ENCODE results near the gene CD38.
A peak's percentile ranks its signal among the peaks of the same experiment; 100 is the strongest.
"Not testable (repeated sequence)": the region's sequence is repeated elsewhere in the genome, so short reads cannot be mapped to it uniquely, and the experiment has no call there.

Gene CD38

DNA sequence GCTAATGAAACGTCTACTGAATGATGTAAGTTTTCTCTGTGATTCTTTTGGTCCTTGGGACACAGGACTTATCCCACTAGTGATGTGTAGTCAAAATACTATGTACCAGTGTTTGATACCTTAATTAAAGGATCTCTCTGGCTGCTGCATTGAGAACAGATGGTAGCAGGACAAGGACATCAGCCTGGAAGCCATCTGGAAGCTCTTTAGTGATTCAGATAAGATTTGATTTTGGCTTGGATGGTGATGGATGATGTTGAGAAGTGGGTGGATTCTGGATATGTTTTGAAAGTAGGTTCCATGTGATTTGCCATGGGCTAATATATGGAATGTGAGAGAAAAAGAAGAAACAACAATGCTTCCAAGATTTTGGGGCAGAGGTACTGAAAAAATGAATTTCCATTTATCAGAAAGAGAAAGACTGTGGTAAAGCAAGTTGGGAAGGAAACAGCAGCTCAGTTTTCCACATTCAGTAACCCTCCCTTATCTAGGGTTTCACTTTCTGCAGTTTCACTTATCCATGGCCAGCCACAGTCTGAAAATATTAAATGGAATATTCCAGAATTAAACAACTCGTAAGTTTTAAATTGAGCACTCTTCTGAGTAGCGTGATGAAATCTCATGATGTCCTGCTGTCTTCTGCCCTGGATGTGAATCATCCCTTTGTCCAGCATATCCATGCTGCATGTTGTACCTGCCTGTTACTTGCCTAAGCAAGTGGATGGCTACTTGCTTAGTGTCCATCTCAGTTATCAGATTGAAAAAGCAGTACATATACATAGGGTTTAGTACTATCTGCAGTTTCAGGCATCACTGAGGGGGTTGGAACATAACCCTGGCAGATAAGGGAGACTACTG is 15.6 kb downstream of the CD38 start:
- DNase-seq (ENCODE audit: extremely low spot score, insufficient read length, low read depth), result no peak
- FAIRE-seq, result no peak

DNA sequence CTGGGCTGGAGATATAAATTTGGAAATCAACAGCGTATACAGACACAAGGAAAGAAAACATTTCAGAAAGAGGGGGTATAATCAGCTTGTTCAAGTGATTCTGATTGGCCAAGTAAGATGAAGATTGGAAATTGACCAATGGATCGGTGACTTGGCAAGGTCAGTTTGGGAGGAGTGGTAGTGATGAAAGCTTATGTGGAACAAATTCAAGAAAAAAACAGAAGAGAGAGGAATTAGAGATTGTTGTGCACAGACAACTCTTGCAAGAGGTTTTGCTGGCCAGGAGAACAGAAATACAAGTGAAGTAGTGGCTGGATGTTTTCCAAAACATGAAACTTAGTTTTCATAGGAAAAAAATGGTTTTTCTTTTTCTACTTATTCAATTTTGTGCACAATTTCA is 16.3 kb downstream of the CD38 start:
- DNase-seq (ENCODE audit: extremely low spot score, insufficient read length, low read depth), result no peak
- no peak for FAIRE-seq

DNA sequence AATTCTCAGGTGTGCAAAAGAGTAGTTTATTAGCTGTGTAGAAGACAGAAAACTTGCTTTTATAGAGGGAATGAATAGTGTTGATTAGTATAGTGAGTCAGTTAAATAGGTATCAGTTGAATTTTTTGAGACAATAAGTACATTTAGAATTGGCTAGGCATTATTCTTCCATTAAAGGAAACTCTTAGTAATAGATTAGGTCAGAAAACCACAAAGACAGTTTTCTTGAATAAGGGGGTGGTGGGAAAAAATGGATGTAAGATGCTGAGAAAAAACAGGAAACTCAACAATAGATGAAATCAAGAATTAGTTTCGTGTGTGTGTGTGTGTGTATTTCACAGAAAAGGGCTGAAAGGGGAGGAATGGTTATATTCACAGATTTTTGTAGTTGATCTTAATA is 16.8 kb downstream of the CD38 start:
- DNase-seq (ENCODE audit: extremely low spot score, insufficient read length, low read depth) (no peak), FAIRE-seq (no peak)

DNA sequence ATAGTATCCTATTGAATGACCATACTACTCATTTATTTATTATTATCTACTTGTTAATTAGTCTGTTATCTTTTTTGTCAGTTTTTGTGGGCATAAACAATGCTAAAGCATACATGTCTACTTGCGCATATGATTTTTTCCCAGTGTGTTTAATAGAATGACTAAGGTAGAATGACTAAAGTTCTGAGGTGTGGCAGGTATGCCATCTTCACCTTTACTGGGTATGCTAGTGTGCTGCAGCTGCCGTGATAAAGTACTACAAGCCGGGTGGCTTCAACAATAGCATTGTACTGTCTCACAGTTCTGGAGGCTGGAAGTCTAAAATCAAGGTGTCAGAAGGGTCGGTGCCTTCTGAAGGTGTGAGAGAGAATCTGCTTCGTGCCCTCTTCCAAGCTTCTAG is 19.2 kb downstream of the CD38 start:
- no peak for FAIRE-seq
- no peak for DNase-seq (ENCODE audit: extremely low spot score, insufficient read length, low read depth)

DNA sequence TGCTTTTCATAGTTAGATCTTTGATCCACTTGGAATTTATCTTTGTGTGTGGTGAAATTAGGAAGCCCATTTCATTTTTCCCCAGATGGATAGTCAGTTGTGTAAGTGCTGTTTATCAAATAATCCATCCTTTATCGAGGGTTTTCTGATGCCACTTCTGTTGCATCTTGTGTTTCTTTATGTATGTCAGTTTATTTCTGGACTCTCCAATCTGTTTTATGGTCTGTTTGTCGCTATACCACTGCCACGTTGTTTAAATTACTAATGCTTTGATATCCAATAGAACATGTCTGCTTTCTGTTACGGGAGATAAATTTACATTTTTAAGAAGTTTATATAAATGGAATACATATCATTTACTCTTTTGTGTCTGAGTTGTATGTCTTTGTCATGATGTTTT is 21.0 kb downstream of the CD38 start:
- FAIRE-seq (peak; percentile 9), DNase-seq (ENCODE audit: extremely low spot score, insufficient read length, low read depth) (no peak)

DNA sequence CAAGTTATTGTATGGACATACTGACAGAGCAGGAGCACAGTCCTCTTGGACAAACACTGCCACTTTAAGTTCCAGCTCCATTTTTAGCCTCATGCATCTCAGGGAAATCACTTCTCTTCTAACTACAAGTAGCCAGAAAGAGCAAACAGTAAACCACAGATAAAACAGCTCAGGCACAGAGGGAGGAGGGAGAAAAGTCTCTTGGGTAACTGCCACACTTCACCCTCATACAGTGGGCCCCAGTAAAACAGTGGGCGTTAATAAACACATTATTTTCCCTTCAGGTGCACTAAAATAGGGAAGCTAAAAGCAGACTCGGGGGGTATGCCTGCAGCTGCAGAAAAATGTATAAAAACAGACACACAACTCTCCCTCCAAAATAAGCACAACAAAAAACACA is 21.6 kb downstream of the CD38 start:
- no peak for DNase-seq (ENCODE audit: extremely low spot score, insufficient read length, low read depth)
- FAIRE-seq, result no peak

DNA sequence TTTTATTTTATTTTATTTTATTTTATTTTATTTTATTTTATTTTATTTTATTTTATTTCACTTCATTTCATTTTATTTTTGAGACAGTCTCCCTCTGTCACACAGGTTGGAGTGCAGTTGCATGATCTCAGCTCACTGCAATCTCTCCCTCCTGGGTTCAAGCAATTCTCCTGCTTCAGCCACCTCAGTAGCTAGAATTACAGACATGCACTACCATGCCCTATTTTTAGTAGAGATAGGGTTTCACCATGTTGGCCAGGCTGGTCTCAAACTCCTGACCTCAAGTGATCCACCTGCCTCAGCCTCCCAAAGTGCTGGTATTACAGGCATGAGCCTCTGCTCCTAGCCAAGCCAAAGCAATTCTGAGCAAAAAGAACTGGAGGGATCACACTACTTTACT is 24.4 kb downstream of the CD38 start:
- not testable (repeated sequence) for FAIRE-seq; DNase-seq (ENCODE audit: extremely low spot score, insufficient read length, low read depth)

DNA sequence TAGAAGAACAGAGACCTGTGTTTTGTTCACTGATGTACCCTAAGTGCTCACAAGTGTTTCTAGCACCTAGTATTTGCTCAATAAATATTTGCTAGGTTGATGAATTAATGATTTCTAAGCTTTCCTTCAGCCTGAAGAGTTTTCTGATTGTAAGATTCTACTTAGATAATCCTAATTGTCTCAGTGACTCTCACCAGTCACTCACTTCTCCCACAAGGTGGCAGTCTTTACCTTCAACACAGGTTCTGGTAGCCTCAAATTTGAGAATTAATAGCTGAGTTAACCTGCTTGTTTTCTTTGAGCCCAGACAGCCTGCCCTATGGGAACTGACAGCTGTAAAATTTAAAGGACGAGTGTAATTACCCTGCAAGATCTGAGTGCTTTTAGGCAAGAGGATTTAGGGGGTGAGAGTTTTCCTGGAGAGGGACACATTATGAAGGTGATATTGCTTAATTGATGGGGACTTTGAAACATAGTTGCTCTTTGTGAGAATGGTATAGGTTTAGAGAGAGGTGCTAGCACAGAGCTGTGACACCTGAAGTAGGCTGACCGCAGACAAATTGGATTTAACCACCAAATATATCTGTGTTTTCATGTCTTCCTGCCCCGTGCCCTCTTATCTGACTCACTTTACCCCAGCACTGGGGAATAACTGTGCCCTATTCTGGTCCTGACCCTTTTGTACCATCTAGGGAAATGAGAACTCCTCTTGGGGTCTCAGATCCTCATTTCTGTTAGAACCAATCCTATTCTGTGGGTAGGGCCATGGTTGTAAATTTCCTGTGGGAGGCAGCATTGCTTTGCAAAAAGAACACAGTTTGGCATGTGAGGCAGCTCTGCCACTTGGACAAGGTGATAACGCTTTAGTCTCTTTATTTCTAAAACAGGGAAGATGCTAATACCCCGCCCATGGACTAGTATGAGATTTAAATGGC is 27.7 kb downstream of the CD38 start:
- FAIRE-seq, result peak; percentile 76
- no peak for DNase-seq (ENCODE audit: extremely low spot score, insufficient read length, low read depth)

DNA sequence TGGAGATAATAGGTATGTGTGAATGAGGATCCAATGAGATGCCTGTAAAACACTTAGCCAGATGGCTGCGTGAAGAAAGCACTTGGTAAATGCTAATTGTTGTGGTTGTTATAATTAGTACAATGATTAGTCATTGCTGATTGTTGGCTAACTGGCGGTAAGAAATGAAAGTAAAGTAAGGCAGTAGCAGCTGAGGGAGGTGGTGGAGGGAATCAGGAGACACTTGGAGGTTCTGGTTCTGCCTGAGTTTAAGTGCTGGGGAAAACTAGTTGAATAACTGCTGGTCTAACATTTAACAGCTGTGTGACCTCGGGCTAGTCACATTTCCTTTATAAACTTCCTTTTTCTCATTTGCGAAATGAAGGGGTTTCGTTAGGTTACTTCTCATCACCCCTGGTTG is 30.9 kb downstream of the CD38 start:
- DNase-seq (ENCODE audit: extremely low spot score, insufficient read length, low read depth) (peak; percentile 42), FAIRE-seq (peak; percentile 92)

DNA sequence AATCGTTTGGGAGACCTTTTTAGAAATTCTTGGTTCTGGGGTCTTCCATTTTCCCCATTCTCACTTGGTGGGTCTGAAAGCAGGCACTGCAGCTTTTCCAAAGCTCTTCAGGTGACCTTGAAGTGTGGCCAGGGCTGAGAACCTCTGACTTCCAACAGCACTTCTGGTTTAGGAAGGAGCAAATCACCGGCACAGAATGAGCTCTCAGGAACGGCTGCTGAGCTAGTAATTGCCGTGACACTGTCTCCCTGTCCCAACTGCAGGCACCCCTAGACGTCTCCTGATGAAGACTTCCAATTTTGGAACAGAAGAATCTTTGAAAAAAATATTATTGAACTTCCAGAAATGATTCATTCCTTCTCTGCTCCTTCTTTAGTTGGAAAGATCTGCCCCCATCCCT is 31.3 kb downstream of the CD38 start:
- FAIRE-seq, result no peak
- DNase-seq (ENCODE audit: extremely low spot score, insufficient read length, low read depth), result no peak

DNA sequence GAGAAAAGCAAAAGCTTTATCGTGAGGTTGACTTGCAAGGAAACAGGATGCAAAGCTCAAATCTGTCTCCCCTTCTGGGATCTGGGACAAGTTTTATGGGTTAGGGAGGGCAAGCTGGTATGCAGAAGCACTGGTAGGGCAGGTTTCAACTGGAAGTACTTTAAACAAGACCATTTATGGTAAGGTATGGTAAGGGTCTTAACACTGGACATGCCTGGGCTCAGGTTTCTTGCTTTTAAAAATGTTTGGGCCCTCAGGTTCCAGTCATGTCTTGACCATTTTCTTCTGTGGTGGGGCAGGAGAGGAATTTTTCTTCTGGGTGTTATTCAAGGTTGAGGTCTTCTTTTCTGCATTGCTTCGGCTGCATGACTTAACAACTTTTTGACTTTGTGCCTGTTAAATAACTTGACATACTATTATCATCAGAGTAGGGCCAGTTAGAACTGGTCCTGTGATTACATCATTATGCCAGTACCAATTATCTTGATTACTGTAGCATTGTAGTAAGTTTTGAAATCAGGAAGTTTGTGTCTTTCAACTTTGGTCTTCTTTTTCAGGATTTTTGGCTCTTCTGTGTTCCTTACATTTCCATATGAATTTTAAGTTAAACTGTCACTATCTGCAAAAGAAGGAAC is 33.7 kb downstream of the CD38 start:
- DNase-seq (ENCODE audit: extremely low spot score, insufficient read length, low read depth) (no peak), FAIRE-seq (no peak)

DNA sequence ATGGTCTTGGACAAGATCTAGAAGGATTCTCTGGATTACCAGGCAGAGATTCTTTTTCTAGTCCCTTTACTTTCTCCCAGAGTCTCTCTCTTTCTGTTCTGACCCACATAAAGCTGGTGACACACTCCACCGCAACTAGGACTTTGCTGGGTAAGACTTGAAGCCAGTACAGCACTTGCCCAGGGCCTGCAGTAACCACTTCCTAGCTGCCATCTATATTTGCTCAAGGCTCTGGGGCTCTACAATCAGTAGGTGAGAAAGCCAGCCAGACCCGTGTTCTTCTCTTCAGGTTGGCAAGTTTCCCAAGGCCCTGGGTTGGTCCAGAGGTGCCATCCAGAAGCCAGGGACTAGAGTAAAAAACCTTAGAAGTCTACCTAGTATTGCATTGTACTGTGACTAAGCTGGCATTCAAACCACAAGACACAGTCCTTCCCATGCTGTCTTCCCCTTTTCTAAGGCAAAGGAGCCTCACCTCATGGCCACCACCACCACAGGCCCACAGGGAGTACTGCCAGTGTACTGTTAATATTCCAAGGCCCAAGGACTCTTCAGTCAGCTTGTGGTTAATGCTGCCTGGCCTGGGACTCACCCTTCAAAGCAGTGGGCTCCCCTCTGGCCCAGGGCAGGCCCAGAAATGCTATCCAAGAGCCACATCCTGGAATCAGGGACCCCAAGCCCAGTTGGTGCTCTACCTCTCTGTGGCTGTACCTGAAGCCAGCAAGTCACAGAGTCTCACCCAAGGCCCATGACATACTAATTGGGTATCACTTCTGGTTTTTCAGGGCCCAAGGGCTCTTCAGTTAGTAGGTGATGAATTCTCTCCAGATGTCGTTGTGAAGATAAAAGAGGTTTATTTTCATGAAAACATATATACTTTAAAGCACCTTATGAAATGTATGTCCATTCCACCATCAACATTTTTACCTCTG is 54.7 kb downstream of the CD38 start:
- no peak for DNase-seq (ENCODE audit: extremely low spot score, insufficient read length, low read depth)
- FAIRE-seq, result peak; percentile 38

DNA sequence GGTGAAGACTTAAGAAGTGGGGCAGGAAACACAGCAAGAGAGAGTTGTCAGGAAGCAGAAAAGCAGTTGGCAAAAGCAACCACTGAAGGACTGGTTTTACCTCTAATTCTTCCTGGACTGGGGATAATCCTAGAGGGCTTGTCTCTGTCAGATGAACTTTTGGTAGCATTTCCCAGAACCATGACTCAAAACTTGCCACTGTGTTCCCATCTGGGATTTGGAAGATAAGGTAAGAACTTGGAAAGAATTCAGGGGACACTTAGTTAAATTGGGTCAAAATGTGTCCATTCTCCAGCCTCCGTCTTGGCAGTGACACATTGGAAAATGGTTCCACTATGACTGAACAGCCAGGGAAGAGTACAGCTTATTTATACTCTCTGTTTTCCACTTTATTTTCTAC is 55.7 kb downstream of the CD38 start:
- FAIRE-seq (no peak), DNase-seq (ENCODE audit: extremely low spot score, insufficient read length, low read depth) (no peak)

DNA sequence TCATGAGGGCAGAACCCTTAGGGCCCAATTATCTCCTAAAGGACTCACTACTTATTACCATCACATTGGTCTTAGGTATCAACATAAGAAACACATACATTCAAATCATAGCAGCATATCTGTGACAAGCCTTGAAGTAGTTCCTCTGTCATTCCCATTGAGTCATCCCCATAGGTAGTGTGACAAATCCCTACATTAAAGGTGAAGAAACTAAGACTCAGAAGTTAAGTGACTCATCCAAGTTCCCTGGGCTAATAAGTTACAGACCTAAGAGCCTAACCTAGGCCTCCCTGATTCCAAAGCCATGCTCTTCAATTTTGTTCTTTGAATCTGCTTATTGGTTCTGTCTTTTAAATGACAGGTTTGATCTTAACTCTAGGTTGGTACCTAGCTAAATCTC is 58.2 kb downstream of the CD38 start:
- no peak for FAIRE-seq

DNA sequence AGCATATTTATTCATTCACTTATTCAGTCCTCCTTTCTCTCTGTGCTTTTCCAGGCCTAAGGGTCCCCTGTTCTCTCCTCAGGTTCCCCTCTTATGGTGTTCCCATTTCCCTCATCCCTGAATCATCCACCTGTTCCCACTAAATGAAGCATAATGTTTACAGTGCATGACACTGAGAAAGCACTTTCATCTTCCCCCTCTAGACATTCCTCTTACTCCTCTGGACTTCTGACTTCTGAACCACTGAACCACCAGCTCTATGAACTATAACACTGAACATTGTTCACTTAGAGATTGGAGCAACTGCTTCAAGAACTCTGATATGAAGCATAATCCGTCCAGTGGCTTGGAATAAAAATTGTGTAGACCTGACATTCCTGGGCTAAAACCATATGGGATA is 59.5 kb downstream of the CD38 start:
- FAIRE-seq (no peak), DNase-seq (ENCODE audit: extremely low spot score, insufficient read length, low read depth) (no peak)

More for the DNA sequence above, 58.2 kb downstream of the CD38 start:
- no peak for DNase-seq (ENCODE audit: extremely low spot score, insufficient read length, low read depth)

DNA sequence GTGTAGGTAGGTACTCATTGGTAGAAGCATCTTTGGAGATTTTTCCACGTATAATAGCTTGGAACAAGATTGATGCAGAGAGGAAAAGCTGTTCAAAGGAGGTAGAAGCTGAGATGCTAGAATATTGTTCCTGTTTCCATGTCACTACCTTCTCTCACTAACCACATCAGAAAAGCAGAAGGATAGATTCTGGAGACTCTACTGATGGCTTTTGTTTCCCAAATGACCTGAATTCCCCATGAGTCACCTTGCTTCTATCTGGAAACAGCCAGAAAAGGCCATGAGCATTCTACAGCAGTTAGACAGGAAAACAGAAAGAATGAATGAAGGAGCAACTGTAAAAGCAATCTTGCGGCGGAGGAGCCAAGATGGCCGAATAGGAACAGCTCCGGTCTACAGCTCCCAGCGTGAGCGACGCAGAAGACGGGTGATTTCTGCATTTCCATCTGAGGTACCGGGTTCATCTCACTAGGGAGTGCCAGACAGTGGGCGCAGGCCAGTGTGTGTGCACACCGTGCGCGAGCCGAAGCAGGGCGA is 63.1 kb downstream of the CD38 start:
- not testable (repeated sequence) for FAIRE-seq; DNase-seq (ENCODE audit: extremely low spot score, insufficient read length, low read depth)

DNA sequence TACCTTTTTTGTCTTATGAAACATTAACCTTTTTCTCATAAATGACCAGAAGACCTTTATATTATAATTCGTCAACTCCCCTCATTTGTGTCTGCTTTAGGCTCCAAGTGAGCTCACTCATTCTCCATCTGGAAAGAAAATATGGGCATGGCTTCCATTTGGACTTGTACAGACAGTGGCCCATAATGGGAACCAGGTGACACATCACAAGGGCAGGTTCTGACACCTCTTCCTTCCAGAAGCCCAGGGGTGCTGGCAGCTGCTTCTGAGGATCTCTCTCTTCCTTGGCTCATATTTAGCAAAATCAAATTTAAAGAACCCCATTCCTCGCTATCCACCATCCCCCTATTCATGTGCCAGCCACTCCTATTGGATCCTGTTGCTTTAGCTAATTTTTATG is 69.6 kb downstream of the CD38 start:
- FAIRE-seq, result no peak
- no peak for DNase-seq (ENCODE audit: extremely low spot score, insufficient read length, low read depth)

DNA sequence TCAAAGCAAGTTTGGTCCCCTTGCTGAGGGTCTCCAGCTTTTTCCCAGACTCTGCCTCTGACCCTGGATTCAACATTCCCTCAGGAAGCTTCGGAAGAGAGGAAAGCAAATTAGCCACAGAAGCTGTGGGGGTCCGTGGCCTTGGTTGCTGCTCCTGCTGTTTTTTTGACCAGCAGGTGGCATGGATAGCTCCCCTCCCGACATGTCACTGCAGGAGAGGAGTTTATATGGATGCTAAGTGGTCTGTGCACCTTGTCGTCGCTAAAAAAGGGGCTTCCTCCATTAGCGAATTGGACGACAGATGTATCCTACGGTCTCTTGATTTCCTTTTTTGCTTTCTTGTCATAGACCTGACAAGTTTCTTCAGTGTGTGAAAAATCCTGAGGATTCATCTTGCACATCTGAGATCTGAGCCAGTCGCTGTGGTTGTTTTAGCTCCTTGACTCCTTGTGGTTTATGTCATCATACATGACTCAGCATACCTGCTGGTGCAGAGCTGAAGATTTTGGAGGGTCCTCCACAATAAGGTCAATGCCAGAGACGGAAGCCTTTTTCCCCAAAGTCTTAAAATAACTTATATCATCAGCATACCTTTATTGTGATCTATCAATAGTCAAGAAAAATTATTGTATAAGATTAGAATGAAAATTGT is 70.2 kb downstream of the CD38 start:
- FAIRE-seq (no peak), DNase-seq (ENCODE audit: extremely low spot score, insufficient read length, low read depth) (no peak)

DNA sequence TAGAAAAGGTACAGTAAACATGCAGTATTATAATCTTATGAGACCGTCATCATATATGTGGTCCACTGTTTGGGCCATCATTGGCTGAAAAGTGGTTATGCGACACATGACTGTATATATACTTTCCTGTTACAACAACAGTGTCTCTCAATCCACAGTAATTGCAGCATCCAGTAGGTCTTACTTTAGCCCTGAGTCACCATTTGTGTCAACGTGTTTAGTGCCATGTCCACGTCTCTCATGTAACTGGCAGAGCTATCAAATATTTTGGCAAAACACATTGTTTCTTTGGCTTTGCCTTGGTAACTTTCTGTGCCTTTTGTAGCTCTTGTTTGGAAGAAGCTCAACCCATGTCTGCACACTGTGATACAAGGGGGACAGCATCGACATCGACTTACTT is 73.8 kb downstream of the CD38 start:
- no peak for FAIRE-seq
- no peak for DNase-seq (ENCODE audit: extremely low spot score, insufficient read length, low read depth)

Measured in GM18507 (cell line).